A673 (cell line): ENCODE measurements around the gene TMEM244. TPM values are rescaled to one million over a fixed set of nuclear protein-coding genes. Genes with fewer than 3 reads are reported as not detected.

Source experiments
- BruUV-seq: library from RNA; stranded (reverse); fragments of 400-500 nt; replicated peaks from 2 replicates; lab custom pipeline; 2021; lab: Mats Ljungman, UMichigan
- CTCF ChIA-PET: fragments of 300-600 bp; sonication (Branson Sonifier 250); formaldehyde crosslinking; loops from one replicate; lab custom pipeline; 2022; ENCODE audit warnings: antibody characterized with exemption; lab: Charles Lee
- POLR2A ChIA-PET: fragments of 300-600 bp; sonication (Branson Sonifier 250); formaldehyde crosslinking; loops from one replicate; lab custom pipeline; 2022; ENCODE audit warnings: antibody characterized with exemption; ENCODE audit not compliant: low non-redundant PET; lab: Charles Lee
- DNase-seq: peaks from one replicate; pipeline ENCODE4 v3.0.0-alpha.2; 2015; ENCODE audit warnings: low spot score
- H3K27ac ChIP-seq: fragments of 200-600 bp; sonication (generic); 2 replicates; pipeline ENCODE4 v1.5.1; 2016; ENCODE audit warnings: mixed run types, low read depth, mild to moderate bottlenecking, mixed read lengths, antibody characterized with exemption, low read length; ENCODE audit not compliant: poor library complexity, severe bottlenecking
- H3K27me3 ChIP-seq: fragments of 200-600 bp; sonication (generic); replicated peaks from 2 replicates; pipeline ENCODE4 v1.6.1; 2017; ENCODE audit warnings: mixed run types, low read depth, mild to moderate bottlenecking, mixed read lengths, antibody characterized with exemption, low read length; ENCODE audit not compliant: insufficient read depth, poor library complexity
- H3K36me3 ChIP-seq: fragments of 200-600 bp; sonication (generic); 2 replicates; pipeline ENCODE4 v1.6.1; 2016; ENCODE audit warnings: mixed run types, mild to moderate bottlenecking, mixed read lengths, antibody characterized with exemption, low read length; ENCODE audit not compliant: insufficient read depth, poor library complexity, severe bottlenecking
- H3K4me1 ChIP-seq: fragments of 200-600 bp; sonication (generic); 2 replicates; pipeline ENCODE4 v1.6.1; 2017; ENCODE audit warnings: mixed run types, mild to moderate bottlenecking, mixed read lengths, antibody characterized with exemption, low read length; ENCODE audit not compliant: insufficient read depth, poor library complexity, severe bottlenecking
- H3K4me3 ChIP-seq: fragments of 200-600 bp; sonication (generic); 2 replicates; pipeline ENCODE4 v1.5.1; 2016; ENCODE audit warnings: low read depth, mixed run types, mild to moderate bottlenecking, mixed read lengths, low read length; ENCODE audit not compliant: poor library complexity, severe bottlenecking
- H3K9me3 ChIP-seq: fragments of 200-600 bp; sonication (generic); 2 replicates; pipeline ENCODE4 v1.6.1; 2016; ENCODE audit warnings: mixed run types, low read depth, mild to moderate bottlenecking, mixed read lengths, antibody characterized with exemption, low read length; ENCODE audit not compliant: poor library complexity, severe bottlenecking
- EZH2 ChIP-seq: fragments of 200-600 bp; sonication (generic); IDR thresholded peaks from 2 replicates; pipeline ENCODE4 v1.6.1; 2017; ENCODE audit warnings: borderline replicate concordance, low read depth, mild to moderate bottlenecking, mixed read lengths, antibody characterized with exemption, low read length; ENCODE audit not compliant: poor library complexity, severe bottlenecking
- intact Hi-C: fragments of 100-400 bp; cut with micrococcal nuclease; formaldehyde crosslinking; loops from one replicate; pipeline ENCODE4 v1.10.0; 2022; ENCODE audit not compliant: unreplicated experiment
- total RNA-seq: library from RNA; stranded (reverse); gene quantifications from 2 replicates; pipeline ENCODE4 v1.2.3, GENCODE V29; 2021
- TF ChIP-seq, protein P1 (sequence below): fragments of 300-800, 200-600 bp; sonication (generic); conservative IDR thresholded peaks from 2 replicates; pipeline ENCODE4 v1.5.1; 2017; ENCODE audit warnings: low read depth, mild to moderate bottlenecking, antibody characterized with exemption, low read length, moderate library complexity, mixed read lengths

The TMEM244 gene
- total RNA-seq, 1 experiment from 2014 or later, result not detected

DNA sequence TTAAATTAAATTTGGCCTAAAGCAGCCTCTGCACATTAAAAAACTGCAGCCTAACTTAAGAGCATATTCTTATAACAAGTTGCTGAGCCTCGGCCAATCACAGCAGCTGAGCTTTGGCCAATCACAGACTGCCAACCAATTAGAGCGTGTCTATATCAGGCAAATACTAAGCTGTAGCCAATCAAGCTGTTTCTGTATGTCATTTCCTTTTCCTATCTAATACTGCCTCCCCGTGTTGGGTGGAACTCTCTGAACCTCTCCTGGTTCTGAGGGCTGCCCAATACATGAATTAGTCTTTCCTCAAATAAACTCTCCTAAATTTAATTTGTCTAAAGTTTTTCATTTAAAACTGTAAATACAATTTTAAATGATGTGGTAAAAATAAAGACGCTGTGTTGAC is 3.9 kb upstream of the TMEM244 start:
- ChIA-PET CTCF (no interaction called here), POLR2A (no interaction called here)
- H3K4me3 ChIP-seq, result no peak overlapping the region
- no TSS peak for BruUV-seq
- intact Hi-C loops, result no loop called here
- no peaks in the 10 kb centered on the region for H3K4me1 ChIP-seq
- H3K27ac ChIP-seq, result no peak overlapping the region
- no peaks in the 10 kb centered on the region for H3K9me3 ChIP-seq
- no peaks in the 10 kb centered on the region for H3K36me3 ChIP-seq
- TF ChIP-seq EZH2, result no peak
- TF ChIP-seq, protein P1, sequence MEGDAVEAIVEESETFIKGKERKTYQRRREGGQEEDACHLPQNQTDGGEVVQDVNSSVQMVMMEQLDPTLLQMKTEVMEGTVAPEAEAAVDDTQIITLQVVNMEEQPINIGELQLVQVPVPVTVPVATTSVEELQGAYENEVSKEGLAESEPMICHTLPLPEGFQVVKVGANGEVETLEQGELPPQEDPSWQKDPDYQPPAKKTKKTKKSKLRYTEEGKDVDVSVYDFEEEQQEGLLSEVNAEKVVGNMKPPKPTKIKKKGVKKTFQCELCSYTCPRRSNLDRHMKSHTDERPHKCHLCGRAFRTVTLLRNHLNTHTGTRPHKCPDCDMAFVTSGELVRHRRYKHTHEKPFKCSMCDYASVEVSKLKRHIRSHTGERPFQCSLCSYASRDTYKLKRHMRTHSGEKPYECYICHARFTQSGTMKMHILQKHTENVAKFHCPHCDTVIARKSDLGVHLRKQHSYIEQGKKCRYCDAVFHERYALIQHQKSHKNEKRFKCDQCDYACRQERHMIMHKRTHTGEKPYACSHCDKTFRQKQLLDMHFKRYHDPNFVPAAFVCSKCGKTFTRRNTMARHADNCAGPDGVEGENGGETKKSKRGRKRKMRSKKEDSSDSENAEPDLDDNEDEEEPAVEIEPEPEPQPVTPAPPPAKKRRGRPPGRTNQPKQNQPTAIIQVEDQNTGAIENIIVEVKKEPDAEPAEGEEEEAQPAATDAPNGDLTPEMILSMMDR, result no peak
- no peak for DNase-seq
- no peaks in the 10 kb centered on the region for H3K27me3 ChIP-seq

DNA sequence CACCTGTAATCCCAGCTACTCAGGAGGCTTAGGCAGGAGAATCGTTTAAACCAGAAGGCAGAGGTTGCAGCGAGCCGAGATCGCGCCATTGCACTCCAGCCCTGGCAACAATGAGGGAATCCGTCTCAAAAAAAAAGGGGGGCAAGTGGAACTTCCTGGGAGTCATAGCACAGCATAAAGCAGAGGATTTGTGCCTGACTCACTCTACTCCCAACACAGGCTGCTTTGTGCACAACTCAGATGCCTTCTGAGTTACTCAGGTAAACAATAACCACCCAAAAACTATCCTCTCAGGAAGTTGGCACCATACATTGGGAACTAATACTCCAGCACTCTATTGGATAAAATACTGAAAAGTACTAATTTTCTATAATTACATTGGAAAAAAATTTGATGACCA is 2.5 kb upstream of the TMEM244 start:
- TF ChIP-seq, protein P1, result no peak
- TF ChIP-seq EZH2, result no peak
- Histone ChIP-seq H3K36me3 (no peaks in the 10 kb centered on the region), H3K4me3 (no peak overlapping the region), H3K4me1 (no peaks in the 10 kb centered on the region), H3K9me3 (no peaks in the 10 kb centered on the region), H3K27ac (no peak overlapping the region), H3K27me3 (no peaks in the 10 kb centered on the region)
- intact Hi-C loops, result no loop called here
- DNase-seq, result no peak
- no TSS peak for BruUV-seq
- ChIA-PET POLR2A (no interaction called here), CTCF (no interaction called here)

DNA sequence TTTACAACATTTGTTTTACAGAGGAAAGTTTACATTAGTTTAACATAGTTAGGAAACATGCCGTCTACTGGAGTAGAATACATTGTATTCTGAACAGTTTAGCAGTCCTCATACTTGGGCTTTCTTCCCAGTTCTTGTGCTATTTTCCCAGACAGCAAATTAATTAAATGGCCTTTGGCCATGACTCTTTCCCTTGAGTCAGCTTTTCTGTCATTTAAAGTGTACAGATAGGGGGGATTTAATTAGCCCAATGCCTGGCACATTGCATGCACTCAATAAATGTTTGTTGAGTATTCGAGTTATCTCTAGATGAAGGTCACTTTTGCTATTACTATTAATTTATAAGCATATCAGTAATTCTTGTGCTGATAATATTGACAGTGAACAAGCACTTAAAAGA is 1.6 kb downstream of the TMEM244 start:
- Histone ChIP-seq H3K4me1 (no peaks in the 10 kb centered on the region), H3K27ac (no peak overlapping the region), H3K36me3 (no peaks in the 10 kb centered on the region), H3K27me3 (no peaks in the 10 kb centered on the region), H3K9me3 (peaks cover 4% of the 10 kb centered on the region), H3K4me3 (no peak overlapping the region)
- DNase-seq, result no peak
- intact Hi-C loops, result no loop called here
- POLR2A ChIA-PET, result no interaction called here
- BruUV-seq, result no TSS peak
- CTCF ChIA-PET, result no interaction called here
- no peak for TF ChIP-seq EZH2
- TF ChIP-seq, protein P1, result no peak
